ENCODE results near the gene AJAP1.

The AJAP1 gene

GRCh38 chr1:4718071-4718470 lies 63.7 kb downstream of the AJAP1 start:
- no peak for DNase-seq (ENCODE audit: low spot score)
- TF ChIP-seq CTCF (IDR thresholded peaks at IDR 0.05; ENCODE audit: borderline replicate concordance, control extremely low read depth, extremely low read depth, insufficient read depth, missing control alignments) = no peak
- in situ Hi-C loops (cut with MboI; ENCODE audit: low sequenced_read_pairs, unreplicated experiment) = no loop called here

GRCh38 chr1:4723106-4723505 lies 68.7 kb downstream of the AJAP1 start:
- no peak for DNase-seq (ENCODE audit: low spot score)
- in situ Hi-C loops (cut with MboI; ENCODE audit: low sequenced_read_pairs, unreplicated experiment) = no loop called here
- no peak for TF ChIP-seq CTCF (IDR thresholded peaks at IDR 0.05; ENCODE audit: borderline replicate concordance, control extremely low read depth, extremely low read depth, insufficient read depth, missing control alignments)

GRCh38 chr1:4724001-4724400 lies 69.6 kb downstream of the AJAP1 start:
- in situ Hi-C loops (cut with MboI; ENCODE audit: low sequenced_read_pairs, unreplicated experiment) = no loop called here

GRCh38 chr1:4724695-4725250 lies 70.4 kb downstream of the AJAP1 start:
- in situ Hi-C loops (cut with MboI; ENCODE audit: low sequenced_read_pairs, unreplicated experiment) = no loop called here
- TF ChIP-seq CTCF (IDR thresholded peaks at IDR 0.05; ENCODE audit: borderline replicate concordance, control extremely low read depth, extremely low read depth, insufficient read depth, missing control alignments) = no peak
- no peak for DNase-seq (ENCODE audit: low spot score)

More at GRCh38 chr1:4724001-4724400, 69.6 kb downstream of the AJAP1 start:
- DNase-seq (ENCODE audit: low spot score) = no peak
- TF ChIP-seq CTCF (IDR thresholded peaks at IDR 0.05; ENCODE audit: borderline replicate concordance, control extremely low read depth, extremely low read depth, insufficient read depth, missing control alignments) = no peak

GRCh38 chr1:4725416-4725815 lies 71.0 kb downstream of the AJAP1 start:
- in situ Hi-C loops (cut with MboI; ENCODE audit: low sequenced_read_pairs, unreplicated experiment) = no loop called here
- no peak for DNase-seq (ENCODE audit: low spot score)
- TF ChIP-seq CTCF (IDR thresholded peaks at IDR 0.05; ENCODE audit: borderline replicate concordance, control extremely low read depth, extremely low read depth, insufficient read depth, missing control alignments) = no peak

GRCh38 chr1:4726620-4727341 lies 72.4 kb downstream of the AJAP1 start:
- in situ Hi-C loops (cut with MboI; ENCODE audit: low sequenced_read_pairs, unreplicated experiment) = no loop called here
- TF ChIP-seq CTCF (IDR thresholded peaks at IDR 0.05; ENCODE audit: borderline replicate concordance, control extremely low read depth, extremely low read depth, insufficient read depth, missing control alignments) = no peak
- DNase-seq (ENCODE audit: low spot score) = no peak

Data from GM13976 (cell line).